Germinal center (tissue), 1 donor: Measurements from ENCODE around the gene NT5C3B.
A peak's percentile ranks its signal among the peaks of the same experiment; 100 is the strongest.

Experiments used
- DNase-seq: peaks from one replicate; pipeline ENCODE4 v3.0.0; 2012; ENCODE audit warnings: mixed read lengths, low spot score

Gene NT5C3B

DNA sequence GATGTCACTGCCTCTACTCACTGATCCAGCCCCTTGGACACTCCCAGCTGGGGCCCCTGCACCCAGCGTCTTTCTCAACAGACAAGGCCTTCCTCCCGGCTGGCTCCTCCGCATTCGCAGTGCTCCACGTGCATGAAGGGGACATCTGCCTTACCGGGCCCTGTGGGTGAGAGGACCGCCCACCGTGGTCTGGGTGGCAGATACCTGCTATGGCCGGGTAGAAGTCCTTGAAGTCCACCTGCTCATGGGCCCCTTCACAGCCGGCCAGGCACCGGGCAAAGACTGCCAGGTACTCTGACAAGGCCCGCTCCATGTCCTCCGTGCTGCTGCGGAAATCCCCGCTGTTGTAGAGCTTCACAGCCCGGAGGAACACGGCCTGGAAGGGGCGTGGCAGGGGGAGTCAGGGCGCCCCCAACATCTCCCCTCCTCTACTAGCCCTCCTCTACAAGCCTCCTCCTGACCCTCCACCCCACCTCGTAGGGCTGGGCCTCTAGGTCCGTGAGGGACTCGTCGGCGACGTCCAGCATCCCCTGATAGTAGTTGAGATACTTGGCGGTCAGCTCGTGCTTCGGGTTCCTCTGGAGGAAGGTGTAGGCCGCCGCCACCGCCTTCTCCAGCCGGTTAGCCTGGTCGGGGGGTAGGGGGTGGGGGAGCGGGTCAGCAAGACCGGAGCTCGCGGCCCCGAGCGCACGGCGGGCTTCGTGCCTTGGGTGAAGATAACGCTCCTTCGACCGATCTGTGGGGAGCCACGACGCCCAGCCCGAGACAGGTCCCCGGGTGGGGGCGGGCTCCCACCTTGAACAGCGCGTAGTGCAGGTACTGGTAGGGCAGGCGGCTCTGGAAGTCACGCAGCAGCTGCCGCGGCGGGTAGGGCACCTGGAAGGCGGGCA lies 25.1 kb downstream of the NT5C3B start:
- no peak for DNase-seq

DNA sequence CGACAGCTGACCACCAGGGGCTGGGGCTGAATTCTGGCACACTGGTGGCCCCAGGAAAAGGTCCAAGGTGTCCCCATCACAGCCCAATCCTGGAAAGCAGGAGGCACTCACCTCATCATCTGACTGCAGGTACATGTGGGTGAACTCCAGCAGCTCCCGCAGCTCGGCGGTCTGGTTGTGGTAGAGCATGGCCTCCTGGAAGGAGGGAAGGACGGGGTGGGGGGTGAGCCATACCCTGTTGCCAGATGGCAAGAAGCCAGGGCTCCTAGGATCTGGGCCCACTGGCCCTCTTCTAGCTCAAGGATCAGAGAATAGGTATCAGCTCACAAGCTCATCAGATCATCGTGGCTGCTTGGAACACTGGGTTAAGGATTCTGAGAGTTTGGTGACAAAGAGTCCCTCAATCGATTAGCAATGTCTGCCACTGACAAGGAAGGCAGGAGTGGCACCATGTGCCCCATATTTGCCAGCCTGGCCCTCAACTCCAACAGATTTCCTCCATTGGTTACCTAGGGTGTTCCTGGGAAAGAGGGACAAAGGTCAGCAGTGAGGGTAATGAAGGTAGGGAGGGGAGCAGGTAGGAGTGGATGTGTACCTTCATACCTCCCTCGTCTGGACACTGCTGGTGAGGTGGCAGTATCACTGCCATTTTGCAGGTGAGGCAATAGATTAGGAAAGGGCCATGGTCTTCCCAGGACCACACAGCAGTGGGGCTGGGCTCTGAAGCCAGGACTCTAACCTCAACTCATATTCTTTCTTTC lies 29.2 kb downstream of the NT5C3B start:
- no peak for DNase-seq

DNA sequence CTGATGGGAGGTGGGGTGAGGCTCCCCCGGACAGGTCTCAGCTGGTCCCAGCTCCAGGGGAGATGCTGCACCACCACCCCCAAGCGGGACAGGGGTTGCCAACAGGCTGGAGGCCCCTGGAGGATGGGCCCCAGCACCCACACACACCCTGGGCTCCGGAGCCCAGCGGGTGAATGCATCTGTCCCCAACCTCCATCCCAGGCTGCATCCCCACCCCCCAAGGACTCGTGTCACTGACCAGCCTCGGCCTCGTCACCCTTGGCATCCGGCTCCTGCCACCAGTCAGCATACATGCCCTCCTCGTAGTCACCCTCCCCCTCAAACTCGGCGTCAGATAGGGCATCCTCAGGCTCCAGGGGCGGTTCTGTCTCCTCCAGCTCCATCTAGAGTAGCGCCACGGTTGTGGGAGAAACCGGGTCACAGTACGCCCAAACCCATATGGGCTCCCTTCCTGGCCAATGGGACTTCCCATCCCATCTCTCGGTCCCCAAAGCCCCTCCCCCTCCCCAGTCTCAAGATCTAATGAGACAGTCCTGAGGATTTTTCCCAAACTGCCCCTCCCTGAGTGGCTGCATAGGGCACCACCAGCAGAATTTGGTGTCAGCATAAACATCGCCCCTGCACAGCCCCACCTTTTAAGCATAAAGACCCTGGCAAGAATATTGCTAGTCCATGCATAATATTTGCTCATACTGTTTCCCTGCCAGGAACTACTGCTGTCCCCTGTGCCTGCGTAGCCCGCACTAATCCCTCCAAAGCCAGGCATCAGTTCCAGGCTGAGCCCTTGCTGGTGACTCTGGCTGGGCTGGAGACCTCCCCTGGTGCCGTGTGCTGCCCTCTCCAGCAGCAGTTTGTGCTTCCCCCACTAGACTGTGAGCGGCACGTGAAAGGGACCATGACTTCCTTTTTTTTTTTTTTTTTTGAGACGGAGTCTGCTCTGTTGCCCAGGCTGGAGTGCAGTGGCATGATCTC lies 32.7 kb downstream of the NT5C3B start:
- peak; percentile 50 for DNase-seq

DNA sequence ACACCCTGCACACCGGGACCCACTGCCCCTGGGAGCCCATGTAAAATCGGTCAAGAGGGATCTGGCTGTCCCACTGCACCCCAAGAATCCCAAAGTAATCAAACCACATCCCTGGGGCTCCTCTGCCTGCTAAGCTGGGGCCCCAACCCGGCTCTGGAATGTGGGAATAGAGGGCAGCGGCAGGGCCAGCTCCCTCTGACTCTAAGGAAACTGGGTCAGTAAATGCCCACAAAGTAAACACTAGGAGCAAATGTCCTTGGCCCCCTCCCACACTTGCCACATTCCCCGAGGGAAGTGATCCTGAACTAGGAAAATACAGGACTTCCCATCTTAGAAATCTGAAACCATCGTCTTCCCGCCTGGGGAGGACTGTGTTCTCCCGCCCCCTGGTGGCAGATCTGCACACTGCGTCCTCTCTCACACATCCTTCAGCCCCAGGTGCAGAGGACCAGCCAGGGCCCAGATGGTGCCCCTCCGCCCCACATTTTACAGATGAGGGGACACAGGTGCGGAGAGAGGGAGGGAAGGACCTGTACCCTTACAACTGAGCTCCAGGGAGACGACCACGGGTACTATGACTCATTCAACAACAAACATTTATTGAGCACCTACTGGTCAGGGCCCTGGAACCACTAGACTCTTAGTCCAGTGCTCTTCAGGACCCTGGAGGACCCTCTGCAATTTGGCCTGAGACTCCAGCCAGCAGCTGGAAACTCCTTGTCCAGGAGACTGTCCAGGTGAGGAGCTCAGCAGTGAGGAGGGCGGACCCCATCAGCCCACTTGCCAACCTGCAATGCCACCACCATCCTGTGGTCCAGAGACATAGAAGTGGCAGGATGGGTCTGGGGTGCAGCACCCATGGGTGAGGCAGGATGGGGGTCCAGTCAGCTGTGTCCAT lies 34.4 kb downstream of the NT5C3B start:
- DNase-seq, result peak; percentile 78

DNA sequence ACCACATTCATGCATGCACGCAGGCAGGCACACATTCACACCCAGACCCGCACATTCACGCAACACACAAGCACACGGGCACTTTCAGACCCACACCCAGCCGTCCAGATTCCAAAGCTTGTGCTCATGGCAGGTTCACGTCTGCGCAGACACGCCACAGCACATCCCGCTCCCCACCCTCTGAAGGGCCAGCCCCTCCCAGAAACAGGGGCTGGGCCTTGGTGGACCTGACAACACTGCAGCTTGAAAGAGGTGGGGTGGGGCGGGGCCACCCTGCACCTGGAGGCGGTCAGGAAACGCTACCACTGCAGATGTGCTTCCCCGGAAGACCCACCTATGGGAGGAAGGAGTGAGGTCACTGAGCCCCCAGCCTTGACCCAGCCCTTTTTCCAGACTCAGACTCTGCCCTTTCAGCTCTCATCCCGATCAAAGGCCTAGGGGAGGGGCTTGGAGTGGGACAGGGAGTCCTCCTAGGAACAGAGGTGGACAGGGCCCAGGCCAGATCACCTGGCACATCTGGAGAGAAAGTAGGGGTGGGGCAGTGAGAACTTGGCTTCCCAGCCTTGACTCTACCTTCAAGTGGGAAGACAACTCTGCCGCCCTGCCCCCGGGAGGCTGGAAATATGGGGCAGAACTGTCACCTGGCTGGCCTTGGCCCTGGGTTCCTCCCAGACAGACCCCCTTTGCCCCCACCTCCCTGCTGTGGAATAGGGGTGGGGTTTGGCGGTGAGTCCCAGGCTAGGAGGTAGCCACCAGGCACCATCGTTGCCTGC lies 35.2 kb downstream of the NT5C3B start:
- no peak for DNase-seq

DNA sequence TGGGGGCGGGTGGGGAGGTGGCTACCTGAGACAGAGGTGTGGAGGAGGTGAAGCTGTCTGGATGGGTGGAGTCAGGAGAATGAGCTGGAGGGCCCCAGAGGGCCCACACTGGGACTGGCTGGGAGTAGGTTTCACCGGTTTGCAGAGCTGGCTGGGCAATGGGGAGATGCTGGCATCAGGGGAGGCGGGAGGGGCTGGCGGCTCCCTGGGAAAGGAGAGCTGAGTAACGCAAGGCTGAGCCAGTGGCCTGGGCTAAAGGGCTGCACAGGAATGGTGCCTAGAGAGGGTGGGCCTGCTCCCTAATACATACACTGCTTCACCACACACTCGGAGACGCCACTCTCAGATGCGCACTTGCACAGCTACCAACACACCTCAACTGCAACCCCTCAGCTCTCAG lies 36.7 kb downstream of the NT5C3B start:
- no peak for DNase-seq

DNA sequence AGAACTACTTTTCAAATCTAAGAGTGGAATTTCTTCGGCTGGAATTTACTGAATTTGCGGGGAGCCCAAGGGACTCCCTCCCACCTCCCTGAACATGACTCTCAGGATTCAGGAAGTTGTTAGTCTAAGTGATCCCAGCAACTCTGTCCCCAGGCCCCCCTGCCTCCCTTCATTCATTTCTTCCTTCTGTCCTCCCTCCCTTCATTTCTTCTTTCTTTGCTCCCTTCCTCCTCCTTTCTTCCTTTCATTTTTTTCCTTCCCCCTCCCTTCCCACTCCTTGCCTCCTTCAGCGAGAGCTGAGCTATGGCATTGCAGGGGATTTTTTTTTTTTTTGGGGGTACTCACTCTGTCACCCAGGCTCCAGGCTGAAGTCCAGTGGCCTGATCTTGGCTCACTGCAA lies 38.7 kb downstream of the NT5C3B start:
- DNase-seq, result no peak

DNA sequence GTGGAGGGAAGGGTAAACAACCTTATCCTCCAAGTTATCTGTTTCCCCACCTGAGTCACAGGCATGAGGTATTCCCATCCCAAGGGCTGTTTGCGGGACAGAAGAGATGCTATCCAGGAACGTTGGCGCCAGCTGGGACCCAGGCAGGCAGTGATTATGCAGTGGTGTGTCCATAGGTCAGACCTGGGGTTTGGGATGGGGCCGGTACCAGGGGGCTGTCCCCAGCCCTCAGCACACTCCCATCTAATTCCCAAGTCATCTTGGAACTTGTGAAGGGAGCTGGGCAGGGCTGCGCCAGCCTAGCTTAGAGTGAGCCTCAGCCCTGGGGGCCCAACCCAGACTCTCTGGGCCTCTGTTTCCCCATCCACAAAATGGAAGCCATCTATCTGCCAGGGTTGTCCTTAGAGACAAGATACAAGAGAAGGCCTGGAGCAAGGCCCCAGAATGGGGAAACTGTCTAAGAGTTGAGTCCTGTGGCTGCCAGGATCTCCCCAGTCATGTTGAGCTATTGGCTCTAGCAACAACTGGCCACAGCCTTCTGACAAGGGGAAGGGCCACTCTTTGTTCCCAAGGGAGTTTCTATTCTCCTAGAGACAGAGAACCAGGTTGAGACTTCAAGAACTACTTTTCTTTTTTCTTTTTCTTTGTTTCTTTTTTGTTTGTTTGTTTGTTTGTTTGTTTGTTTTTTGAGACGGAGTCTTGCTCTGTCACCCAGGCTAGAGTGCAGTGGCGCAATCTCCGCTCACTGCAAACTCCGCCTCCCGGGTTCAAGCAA lies 39.7 kb downstream of the NT5C3B start:
- DNase-seq, result no peak

DNA sequence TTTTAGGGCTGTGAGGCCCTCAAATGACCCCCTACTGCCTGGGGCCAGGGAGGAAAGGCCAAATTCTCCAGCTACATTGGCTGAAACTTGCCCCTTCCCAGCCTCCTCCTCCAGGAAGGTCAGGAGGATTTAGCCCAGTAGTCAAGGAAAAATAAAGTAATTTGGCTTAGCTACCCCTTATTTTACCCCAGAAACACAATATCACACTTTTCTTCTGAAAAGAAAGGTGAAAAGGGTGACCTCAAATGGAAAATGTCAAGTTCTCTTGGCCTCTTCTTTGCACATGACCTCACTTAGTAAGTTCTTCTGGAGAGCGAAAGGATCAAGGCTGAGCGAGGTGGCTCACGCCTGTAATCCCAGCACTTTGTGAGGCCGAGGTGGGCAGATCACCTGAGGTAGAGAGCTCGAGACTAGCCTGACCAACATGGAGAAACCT lies 41.5 kb downstream of the NT5C3B start:
- no peak for DNase-seq

DNA sequence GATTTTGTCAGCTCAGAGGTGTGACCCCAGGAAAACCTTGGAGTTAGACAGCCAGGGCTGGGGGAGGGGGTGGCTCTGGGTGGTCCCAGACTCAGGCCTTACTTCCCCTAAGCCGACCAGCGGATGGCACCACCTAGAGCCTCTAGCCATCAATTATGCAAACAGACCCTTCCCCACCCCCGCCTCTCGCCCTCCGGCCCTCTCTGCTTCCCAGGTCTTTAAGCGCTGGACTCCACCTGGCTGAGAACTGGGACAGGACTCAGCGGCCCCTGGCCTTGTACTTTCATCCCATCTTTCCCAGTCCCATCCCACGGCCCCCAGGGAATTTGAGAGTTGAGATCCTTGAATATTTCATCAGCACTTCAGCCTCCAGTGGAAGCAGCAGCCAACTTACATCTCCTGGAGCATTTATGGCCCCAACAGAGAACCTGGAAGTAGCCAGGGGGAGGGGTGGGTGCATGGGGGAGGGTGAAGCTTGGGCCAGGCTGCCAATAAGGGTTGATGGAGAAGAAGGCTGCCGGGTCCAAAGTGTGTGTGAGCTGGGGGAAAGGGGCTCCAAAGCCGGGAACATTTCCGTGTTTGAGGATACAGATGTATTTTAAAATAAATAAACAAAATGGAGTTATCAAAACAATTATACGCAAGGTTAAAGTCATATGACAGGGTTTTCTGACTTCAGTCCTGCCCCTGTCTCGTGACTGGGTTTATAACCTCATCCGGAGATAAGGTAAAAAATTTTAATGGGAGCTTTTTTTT lies 42.1 kb downstream of the NT5C3B start:
- no peak for DNase-seq

DNA sequence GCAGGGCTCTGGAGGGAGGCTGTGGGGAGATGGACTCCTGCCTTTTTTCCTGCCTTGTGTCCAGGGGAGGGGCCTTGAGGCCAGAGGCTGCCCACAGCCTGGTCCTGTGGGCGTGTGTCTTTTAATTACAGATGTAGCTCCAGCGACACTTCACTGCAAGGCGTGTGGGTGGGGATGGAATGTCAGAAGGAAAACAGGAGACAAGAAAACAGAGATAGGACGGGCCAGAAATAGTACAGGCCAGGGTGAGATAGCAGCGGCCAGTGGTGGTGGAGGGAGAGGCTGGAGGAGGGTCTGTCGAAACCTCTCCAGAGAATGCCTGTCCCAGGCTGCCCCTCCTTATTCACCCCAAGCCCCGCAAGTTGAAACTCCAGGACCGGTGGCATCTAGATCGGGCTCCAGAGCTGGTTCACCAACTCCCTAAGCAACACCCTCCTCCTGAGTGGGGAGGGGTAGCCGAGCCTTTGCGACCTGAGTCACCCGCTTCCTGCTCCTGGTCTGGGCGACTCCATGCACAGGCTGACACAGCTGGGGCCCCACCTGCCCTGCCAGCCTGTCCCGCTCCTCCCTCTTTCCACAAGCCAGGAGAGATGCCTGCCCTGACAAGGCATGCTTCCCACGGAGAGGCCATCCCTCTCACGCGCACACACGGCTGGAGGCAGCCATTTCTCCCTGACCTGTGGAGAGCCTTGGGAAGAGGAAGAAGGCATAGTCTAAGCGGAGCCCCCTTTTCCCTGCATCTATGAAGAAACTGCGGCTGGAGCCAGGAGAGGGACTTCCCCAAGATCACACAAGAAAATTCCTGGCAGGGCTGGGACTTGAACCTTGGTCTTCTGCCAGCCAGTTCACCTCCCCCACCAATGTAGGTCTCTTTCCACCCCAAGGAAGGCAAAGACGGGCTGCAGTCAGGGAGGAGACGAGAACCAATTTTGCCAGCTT lies 42.9 kb downstream of the NT5C3B start:
- DNase-seq, result no peak

DNA sequence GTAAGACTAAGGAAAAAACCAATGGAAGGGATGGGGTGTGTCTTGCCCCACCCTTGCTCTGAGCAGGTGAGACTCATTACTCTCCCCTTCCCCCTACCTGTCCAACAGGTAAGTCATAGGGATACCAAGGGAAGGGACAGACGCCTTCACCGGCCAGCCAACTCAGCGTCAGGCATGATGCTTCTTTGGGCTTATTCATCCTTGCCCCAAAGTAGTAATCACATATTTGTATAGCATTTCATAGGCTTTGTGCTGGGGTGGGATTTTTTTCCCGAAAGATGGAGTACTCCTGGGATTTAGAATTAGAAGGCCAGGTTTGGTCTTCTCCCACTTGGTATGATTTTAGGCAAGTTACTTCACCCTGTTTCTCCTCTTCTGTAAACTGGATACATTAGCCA lies 49.0 kb downstream of the NT5C3B start:
- DNase-seq, result no peak

DNA sequence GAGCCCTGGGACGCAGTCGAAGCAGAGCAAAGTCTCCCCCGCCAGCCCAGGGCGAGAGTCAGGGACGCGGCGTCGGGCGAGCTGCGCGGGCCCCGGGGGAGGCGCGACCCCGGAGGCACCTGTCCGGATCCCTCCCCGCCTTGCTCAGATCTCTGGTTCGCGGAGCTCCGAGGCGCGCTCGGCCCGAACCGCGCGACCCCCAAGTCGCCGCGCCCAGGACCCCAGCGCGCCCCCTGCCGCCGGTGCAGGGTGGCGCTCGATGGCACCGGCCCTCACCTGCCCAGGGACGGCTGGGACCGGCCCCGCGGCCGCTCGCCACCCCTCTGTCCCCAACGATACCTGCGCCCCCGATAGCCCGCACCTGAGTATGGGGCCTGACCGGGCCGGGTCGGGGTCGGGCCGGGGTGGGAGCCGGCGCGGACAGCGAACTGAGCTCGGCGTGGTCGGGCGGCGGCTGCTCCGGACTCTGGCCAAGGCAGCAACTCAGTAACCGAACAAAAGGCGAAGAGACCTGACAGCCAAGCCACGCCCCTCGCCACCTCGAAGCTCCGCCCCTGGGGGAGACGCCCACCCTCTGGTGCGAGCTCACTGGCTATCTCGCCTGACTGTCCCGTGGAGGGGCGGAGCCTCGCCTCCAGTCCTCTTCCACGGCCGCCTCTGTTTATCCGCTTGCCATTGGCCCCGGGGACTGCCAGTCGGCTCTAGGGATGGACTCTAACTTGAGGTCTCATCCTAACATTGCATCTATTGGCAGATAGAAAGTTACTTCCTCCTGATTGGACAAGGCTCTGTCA lies 49.6 kb downstream of the NT5C3B start, which contains the start of gene JUP:
JUP (minus strand) TSS at position 485 of the 794 bp plus-strand sequence. CDS start 14,857 bp downstream, outside the sequence.
- peak; percentile 99 for DNase-seq

DNA sequence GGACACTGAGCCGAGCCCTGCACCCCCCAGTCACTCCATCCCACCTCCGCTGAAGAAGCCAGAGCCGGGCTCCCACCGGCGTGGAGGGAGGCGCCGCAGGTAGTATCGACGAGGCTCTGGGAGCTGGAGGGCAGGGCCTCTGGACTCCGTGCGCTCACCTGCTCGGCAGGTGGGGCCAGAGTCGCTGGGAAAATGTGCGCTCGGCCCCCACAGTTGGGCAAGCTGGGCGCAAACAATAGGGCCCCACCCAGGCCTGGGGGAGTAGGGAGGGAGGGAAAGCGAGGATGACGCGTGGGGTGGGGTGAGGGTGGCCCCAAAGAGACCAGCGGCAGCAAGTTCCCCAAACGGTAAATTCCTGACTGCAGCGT lies 50.2 kb downstream of the NT5C3B start:
- DNase-seq, result no peak

DNA sequence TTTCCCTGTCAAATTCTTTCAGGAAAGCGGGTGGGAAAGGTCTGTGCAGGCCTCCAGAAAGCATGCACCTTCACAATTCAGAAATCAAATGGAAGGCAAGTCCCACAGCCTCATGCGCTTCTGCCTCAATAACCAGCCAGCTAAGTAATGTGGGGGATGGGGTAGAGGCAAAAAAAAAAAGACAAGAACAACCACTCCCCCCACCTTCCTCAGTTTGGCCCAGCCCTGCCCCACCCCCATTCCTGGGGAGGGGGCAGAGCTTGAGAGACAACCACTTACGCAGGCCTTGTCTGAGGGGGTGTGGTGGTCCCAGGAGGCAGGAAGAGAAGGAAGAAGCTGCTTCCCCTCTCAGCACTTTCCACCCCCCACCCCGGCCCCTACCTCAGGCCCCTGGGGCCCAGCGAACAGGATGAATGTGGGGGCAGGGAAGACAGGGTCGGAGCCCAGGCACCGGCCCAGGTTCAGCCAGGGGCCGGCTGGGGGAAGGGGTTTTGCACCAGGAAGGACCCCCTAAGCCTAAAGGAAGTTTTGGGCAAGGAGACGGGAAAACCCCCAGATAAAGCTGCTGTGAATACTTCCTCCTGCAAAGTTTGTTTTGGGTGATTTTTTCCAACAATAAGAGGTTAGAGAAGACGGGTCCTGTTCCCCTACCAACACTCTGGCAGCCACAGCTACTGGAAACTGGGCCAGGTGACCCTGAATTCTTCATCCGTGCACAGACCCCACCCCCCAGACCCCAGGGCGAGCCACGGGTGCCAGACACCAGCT lies 50.8 kb downstream of the NT5C3B start:
- DNase-seq, result no peak

DNA sequence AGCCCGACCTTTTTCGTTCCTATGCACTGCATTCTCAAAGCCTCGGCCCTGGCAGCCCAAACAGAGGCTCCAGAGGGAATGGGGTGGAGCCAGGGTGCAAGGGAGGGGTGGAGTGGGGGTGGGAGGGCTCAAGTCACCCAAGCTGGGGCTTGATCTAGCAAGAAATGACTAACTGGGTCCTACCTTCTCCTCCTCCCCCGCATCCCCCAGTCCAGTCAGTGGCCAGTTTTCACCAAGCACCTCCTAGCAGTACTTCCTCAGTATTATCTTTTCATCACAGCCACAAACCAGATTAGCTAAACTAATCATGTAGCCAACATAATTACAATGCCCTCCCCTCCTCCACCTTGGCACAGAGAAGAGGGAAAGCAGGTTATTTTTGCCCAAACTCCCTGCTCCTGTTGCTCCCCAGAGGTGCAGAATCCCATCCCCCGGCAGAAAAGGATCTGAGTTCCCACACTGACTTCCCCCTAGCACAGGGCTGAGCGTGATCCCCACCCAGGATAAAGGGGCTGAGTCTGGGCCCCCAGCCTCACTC lies 51.8 kb downstream of the NT5C3B start:
- DNase-seq, result no peak
